GM12878 (cell line): Measurements from ENCODE around the gene CHST2. TPM values are rescaled to one million over a fixed set of nuclear protein-coding genes. Genes with fewer than 3 reads are reported as not detected.

Experiments
- CHD2 ChIP-seq: IDR thresholded peaks from 2 replicates; pipeline ENCODE4 v1.6.1; 2011; ENCODE audit warnings: low read depth, low read length, improper control_type of control experiment, borderline replicate concordance
- CTCF ChIP-seq, 3 experiments: IDR thresholded peaks in 2 of 3; conservative IDR thresholded peaks in 1 of 3; 2 replicates each; pipeline ENCODE4 v1.5.1; 2011; ENCODE audit warnings: low read depth in 3 of 3, low read length in 3 of 3, mild to moderate bottlenecking in 3 of 3, control low read depth in 2 of 3, moderate library complexity in 2 of 3, inconsistent platforms in 1 of 3, mixed read lengths in 1 of 3; ENCODE audit not compliant: control insufficient read depth in 2 of 3, insufficient read depth in 1 of 3; ENCODE audit errors: extremely low read depth in 1 of 3
- ESRRA ChIP-seq: IDR thresholded peaks from 2 replicates; pipeline ENCODE4 v1.6.1; 2012; ENCODE audit warnings: mild to moderate bottlenecking, low read length, improper control_type of control experiment
- FOXK2 ChIP-seq: fragments of 450-650 bp; IDR thresholded peaks from 2 replicates; pipeline ENCODE4 v1.6.1; 2017; ENCODE audit warnings: mild to moderate bottlenecking, moderate library complexity
- JUND ChIP-seq: IDR thresholded peaks from 2 replicates; pipeline ENCODE4 v1.6.1; 2012; ENCODE audit warnings: low read depth, mild to moderate bottlenecking, low read length, improper control_type of control experiment, moderate library complexity
- MTA3 ChIP-seq: IDR thresholded peaks from 2 replicates; pipeline ENCODE4 v1.6.1; 2012; ENCODE audit warnings: low read length, inconsistent platforms, borderline replicate concordance
- POLR2AphosphoS2 ChIP-seq: IDR thresholded peaks from 2 replicates; pipeline ENCODE4 v1.6.1; 2011; ENCODE audit warnings: low read depth, mild to moderate bottlenecking, low read length, improper control_type of control experiment, moderate library complexity
- RAD51 ChIP-seq: fragments of 450-650 bp; IDR thresholded peaks from 2 replicates; pipeline ENCODE4 v1.6.1; 2016; ENCODE audit warnings: moderate library complexity, mild to moderate bottlenecking, inconsistent platforms
- YY1 ChIP-seq: IDR thresholded peaks from 2 replicates; pipeline ENCODE4 v1.6.1; 2011; ENCODE audit warnings: low read depth, mild to moderate bottlenecking, low read length
- ZZZ3 ChIP-seq: IDR thresholded peaks from 2 replicates; pipeline ENCODE4 v1.6.1; 2011; ENCODE audit warnings: low read depth; ENCODE audit not compliant: control insufficient read depth, insufficient read length
- polyA plus RNA-seq, 11 experiments: library from polyadenylated mRNA; depleted of rRNA in 4 of 11; unstranded in 6 of 11; stranded (reverse) in 5 of 11; fragments of >200 nt; fragmentation: Nextera tagmentation in 4 of 11; fragmentation: Illumina TruSeq in 1 of 11; extraction: Ambion mirVana in 4 of 11; extraction: Trizol in 1 of 11; gene quantifications; 1 replicate in 1 of 11; 2 replicates in 10 of 11; pipeline versions ENCODE4 v1.2.1 to v1.2.3, GENCODE V29; 2011 to 2016; ENCODE audit warnings: inconsistent platforms in 2 of 11, missing spikeins in 2 of 11, low read depth in 1 of 11
- total RNA-seq, 4 experiments: library from RNA; depleted of rRNA in 3 of 4; stranded (reverse); fragments of >200 nt in 3 of 4; fragmentation: Illumina TruSeq in 1 of 4; extraction: Trizol in 1 of 4; gene quantifications; 2 replicates each; pipeline versions ENCODE4 v1.2.1 to v1.2.3, GENCODE V29; 2013 to 2021
- TF ChIP-seq, protein P1 (sequence below): IDR thresholded peaks from 2 replicates; pipeline ENCODE4 v1.6.1; 2012; ENCODE audit warnings: low read length, inconsistent platforms
- TF ChIP-seq, protein P2 (sequence below): IDR thresholded peaks from 2 replicates; pipeline ENCODE4 v1.6.1; 2011; ENCODE audit warnings: low read depth, low read length, improper control_type of control experiment, borderline replicate concordance
- TF ChIP-seq, protein P3 (sequence below): fragments of 450-650 bp; IDR thresholded peaks from 2 replicates; pipeline ENCODE4 v1.6.1; 2017; ENCODE audit warnings: mild to moderate bottlenecking, moderate library complexity
- TF ChIP-seq, protein P4 (sequence below): fragments of 450-650 bp; formaldehyde crosslinking; IDR thresholded peaks from 2 replicates; pipeline ENCODE4 v1.4.0; 2020; ENCODE audit warnings: mild to moderate bottlenecking, moderate library complexity
- TF ChIP-seq, protein P5 (sequence below): fragments of 450-650 bp; IDR thresholded peaks from 2 replicates; pipeline ENCODE4 v1.6.1; 2016; ENCODE audit warnings: mild to moderate bottlenecking

CHST2 gene
- total and polyA plus RNA-seq, 10 of the 15 experiments (the other 5 are each of a cell fraction or from before 2014, with no cell fraction given), result 1.6 to 37.2 (median 8.8) TPM

- TF ChIP-seq, protein P1, sequence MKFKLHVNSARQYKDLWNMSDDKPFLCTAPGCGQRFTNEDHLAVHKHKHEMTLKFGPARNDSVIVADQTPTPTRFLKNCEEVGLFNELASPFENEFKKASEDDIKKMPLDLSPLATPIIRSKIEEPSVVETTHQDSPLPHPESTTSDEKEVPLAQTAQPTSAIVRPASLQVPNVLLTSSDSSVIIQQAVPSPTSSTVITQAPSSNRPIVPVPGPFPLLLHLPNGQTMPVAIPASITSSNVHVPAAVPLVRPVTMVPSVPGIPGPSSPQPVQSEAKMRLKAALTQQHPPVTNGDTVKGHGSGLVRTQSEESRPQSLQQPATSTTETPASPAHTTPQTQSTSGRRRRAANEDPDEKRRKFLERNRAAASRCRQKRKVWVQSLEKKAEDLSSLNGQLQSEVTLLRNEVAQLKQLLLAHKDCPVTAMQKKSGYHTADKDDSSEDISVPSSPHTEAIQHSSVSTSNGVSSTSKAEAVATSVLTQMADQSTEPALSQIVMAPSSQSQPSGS, result 0 out of 2 replicates have a peak, but pooled peaks have one; percentile 28
- TF ChIP-seq CTCF (IDR thresholded peaks at IDR 0.05 in 2 of 3, conservative IDR thresholded peaks at IDR 0.05 in 1 of 3; ENCODE audit: control insufficient read depth in 2 of 3, extremely low read depth in 1 of 3, insufficient read depth in 1 of 3, low read depth in 3 of 3, low read length in 3 of 3) (no peak), FOXK2 (no peak), YY1 (no peak), POLR2AphosphoS2 (no peak), MTA3 (no peak), RAD51 (no peak), ESRRA (no peak), ZZZ3 (no peak), CHD2 (no peak), JUND (no peak)
- TF ChIP-seq, protein P2, sequence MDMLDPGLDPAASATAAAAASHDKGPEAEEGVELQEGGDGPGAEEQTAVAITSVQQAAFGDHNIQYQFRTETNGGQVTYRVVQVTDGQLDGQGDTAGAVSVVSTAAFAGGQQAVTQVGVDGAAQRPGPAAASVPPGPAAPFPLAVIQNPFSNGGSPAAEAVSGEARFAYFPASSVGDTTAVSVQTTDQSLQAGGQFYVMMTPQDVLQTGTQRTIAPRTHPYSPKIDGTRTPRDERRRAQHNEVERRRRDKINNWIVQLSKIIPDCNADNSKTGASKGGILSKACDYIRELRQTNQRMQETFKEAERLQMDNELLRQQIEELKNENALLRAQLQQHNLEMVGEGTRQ, result no peak
- TF ChIP-seq, protein P3, sequence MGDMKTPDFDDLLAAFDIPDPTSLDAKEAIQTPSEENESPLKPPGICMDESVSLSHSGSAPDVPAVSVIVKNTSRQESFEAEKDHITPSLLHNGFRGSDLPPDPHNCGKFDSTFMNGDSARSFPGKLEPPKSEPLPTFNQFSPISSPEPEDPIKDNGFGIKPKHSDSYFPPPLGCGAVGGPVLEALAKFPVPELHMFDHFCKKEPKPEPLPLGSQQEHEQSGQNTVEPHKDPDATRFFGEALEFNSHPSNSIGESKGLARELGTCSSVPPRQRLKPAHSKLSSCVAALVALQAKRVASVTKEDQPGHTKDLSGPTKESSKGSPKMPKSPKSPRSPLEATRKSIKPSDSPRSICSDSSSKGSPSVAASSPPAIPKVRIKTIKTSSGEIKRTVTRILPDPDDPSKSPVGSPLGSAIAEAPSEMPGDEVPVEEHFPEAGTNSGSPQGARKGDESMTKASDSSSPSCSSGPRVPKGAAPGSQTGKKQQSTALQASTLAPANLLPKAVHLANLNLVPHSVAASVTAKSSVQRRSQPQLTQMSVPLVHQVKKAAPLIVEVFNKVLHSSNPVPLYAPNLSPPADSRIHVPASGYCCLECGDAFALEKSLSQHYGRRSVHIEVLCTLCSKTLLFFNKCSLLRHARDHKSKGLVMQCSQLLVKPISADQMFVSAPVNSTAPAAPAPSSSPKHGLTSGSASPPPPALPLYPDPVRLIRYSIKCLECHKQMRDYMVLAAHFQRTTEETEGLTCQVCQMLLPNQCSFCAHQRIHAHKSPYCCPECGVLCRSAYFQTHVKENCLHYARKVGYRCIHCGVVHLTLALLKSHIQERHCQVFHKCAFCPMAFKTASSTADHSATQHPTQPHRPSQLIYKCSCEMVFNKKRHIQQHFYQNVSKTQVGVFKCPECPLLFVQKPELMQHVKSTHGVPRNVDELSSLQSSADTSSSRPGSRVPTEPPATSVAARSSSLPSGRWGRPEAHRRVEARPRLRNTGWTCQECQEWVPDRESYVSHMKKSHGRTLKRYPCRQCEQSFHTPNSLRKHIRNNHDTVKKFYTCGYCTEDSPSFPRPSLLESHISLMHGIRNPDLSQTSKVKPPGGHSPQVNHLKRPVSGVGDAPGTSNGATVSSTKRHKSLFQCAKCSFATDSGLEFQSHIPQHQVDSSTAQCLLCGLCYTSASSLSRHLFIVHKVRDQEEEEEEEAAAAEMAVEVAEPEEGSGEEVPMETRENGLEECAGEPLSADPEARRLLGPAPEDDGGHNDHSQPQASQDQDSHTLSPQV, result no peak
- TF ChIP-seq, protein P4, sequence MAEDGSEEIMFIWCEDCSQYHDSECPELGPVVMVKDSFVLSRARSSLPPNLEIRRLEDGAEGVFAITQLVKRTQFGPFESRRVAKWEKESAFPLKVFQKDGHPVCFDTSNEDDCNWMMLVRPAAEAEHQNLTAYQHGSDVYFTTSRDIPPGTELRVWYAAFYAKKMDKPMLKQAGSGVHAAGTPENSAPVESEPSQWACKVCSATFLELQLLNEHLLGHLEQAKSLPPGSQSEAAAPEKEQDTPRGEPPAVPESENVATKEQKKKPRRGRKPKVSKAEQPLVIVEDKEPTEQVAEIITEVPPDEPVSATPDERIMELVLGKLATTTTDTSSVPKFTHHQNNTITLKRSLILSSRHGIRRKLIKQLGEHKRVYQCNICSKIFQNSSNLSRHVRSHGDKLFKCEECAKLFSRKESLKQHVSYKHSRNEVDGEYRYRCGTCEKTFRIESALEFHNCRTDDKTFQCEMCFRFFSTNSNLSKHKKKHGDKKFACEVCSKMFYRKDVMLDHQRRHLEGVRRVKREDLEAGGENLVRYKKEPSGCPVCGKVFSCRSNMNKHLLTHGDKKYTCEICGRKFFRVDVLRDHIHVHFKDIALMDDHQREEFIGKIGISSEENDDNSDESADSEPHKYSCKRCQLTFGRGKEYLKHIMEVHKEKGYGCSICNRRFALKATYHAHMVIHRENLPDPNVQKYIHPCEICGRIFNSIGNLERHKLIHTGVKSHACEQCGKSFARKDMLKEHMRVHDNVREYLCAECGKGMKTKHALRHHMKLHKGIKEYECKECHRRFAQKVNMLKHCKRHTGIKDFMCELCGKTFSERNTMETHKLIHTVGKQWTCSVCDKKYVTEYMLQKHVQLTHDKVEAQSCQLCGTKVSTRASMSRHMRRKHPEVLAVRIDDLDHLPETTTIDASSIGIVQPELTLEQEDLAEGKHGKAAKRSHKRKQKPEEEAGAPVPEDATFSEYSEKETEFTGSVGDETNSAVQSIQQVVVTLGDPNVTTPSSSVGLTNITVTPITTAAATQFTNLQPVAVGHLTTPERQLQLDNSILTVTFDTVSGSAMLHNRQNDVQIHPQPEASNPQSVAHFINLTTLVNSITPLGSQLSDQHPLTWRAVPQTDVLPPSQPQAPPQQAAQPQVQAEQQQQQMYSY (CRISPR knock-in tag), result no peak
- TF ChIP-seq, protein P5, sequence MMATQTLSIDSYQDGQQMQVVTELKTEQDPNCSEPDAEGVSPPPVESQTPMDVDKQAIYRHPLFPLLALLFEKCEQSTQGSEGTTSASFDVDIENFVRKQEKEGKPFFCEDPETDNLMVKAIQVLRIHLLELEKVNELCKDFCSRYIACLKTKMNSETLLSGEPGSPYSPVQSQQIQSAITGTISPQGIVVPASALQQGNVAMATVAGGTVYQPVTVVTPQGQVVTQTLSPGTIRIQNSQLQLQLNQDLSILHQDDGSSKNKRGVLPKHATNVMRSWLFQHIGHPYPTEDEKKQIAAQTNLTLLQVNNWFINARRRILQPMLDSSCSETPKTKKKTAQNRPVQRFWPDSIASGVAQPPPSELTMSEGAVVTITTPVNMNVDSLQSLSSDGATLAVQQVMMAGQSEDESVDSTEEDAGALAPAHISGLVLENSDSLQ, result no peak
These were observed 15.9 kb upstream of the CHST2 start (continued) for GRCh38 chr3:143103652-143104051.
